HepG2 (cell line): Measurements from ENCODE around the gene NLRP6. TPM values are rescaled to one million over a fixed set of nuclear protein-coding genes. Genes with fewer than 3 reads are reported as not detected.

Experiments used
- ARNTL ChIP-seq: sonication (generic); formaldehyde crosslinking; IDR thresholded peaks from 2 replicates; pipeline ENCODE4 v1.4.0; 2020; ENCODE audit warnings: mild to moderate bottlenecking, missing genetic modification reagents
- ATAD3A ChIP-seq: sonication (generic); formaldehyde crosslinking; IDR thresholded peaks from 2 replicates; pipeline ENCODE4 v1.4.0; 2020; ENCODE audit warnings: missing genetic modification reagents
- CENPX ChIP-seq: sonication (generic); formaldehyde crosslinking; IDR thresholded peaks from 2 replicates; pipeline ENCODE4 v1.9.0; 2021; ENCODE audit warnings: mild to moderate bottlenecking, missing genetic modification reagents, moderate library complexity
- DR1 ChIP-seq: sonication (generic); formaldehyde crosslinking; IDR thresholded peaks from 2 replicates; pipeline ENCODE4 v1.8.0; 2021; ENCODE audit warnings: mild to moderate bottlenecking, missing genetic modification reagents, inconsistent platforms
- FIP1L1 ChIP-seq: fragments of 200-400 bp; formaldehyde crosslinking; IDR thresholded peaks from 2 replicates; pipeline ENCODE4 v1.6.1; 2018; ENCODE audit warnings: low read depth, mild to moderate bottlenecking, low read length, moderate library complexity, borderline replicate concordance; ENCODE audit not compliant: insufficient read depth
- GABPA ChIP-seq, 2 experiments: IDR thresholded peaks; 2 replicates each; pipeline ENCODE4 v1.6.1; 2011 to 2016; ENCODE audit warnings: low read depth in 2 of 2, low read length in 1 of 2, missing biosample characterization in 1 of 2, missing genetic modification characterization in 1 of 2
- HOXD1 ChIP-seq: sonication (generic); formaldehyde crosslinking; IDR thresholded peaks from 2 replicates; pipeline ENCODE4 v1.5.0; 2020; ENCODE audit warnings: missing genetic modification reagents
- IRF9 ChIP-seq: sonication (generic); formaldehyde crosslinking; IDR thresholded peaks from 2 replicates; pipeline ENCODE4 v1.8.0; 2022; ENCODE audit warnings: missing genetic modification reagents, mild to moderate bottlenecking, borderline replicate concordance
- KAT8 ChIP-seq: IDR thresholded peaks from 2 replicates; pipeline ENCODE4 v1.6.1; 2016; ENCODE audit warnings: missing genetic modification reagents, missing compliant biosample characterization
- KMT2B ChIP-seq: IDR thresholded peaks from 2 replicates; pipeline ENCODE4 v1.6.1; 2016; ENCODE audit warnings: missing genetic modification reagents, missing compliant biosample characterization
- MTA3 ChIP-seq: sonication (generic); formaldehyde crosslinking; IDR thresholded peaks from 2 replicates; pipeline ENCODE4 v1.4.0; 2020; ENCODE audit warnings: missing genetic modification reagents
- RARA ChIP-seq: IDR thresholded peaks from 2 replicates; pipeline ENCODE4 v1.6.1; 2016; ENCODE audit warnings: missing genetic modification reagents, missing compliant biosample characterization
- SMC3 ChIP-seq: IDR thresholded peaks from 2 replicates; pipeline ENCODE4 v1.6.1; 2011; ENCODE audit warnings: low read length, improper control_type of control experiment
- SOX5 ChIP-seq: IDR thresholded peaks from 2 replicates; pipeline ENCODE4 v1.6.1; 2016; ENCODE audit warnings: borderline replicate concordance
- SP1 ChIP-seq, 2 experiments: fragments of 450-650 bp in 1 of 2; sonication (generic) in 1 of 2; formaldehyde crosslinking in 1 of 2; IDR thresholded peaks; 2 replicates each; pipeline versions ENCODE4 v1.4.0 to v1.6.1; 2016 to 2020; ENCODE audit warnings: missing genetic modification reagents in 1 of 2
- TEF ChIP-seq: sonication (generic); formaldehyde crosslinking; IDR thresholded peaks from 2 replicates; pipeline ENCODE4 v1.5.0; 2020; ENCODE audit warnings: missing genetic modification reagents
- ZBTB7A ChIP-seq: sonication (generic); formaldehyde crosslinking; IDR thresholded peaks from 2 replicates; pipeline ENCODE4 v1.8.0; 2022; ENCODE audit warnings: mild to moderate bottlenecking, missing genetic modification reagents
- ZBTB7B ChIP-seq: sonication (generic); formaldehyde crosslinking; IDR thresholded peaks from 2 replicates; pipeline ENCODE4 v1.4.0; 2020; ENCODE audit warnings: missing genetic modification reagents
- ZFX ChIP-seq: sonication (generic); formaldehyde crosslinking; IDR thresholded peaks from 2 replicates; pipeline ENCODE4 v1.4.0; 2020; ENCODE audit warnings: mild to moderate bottlenecking, low read depth, missing genetic modification reagents, moderate library complexity
- ZNF230 ChIP-seq: sonication (generic); formaldehyde crosslinking; IDR thresholded peaks from 2 replicates; pipeline ENCODE4 v1.4.0; 2020; ENCODE audit warnings: mild to moderate bottlenecking, missing genetic modification reagents
- ZNF251 ChIP-seq: sonication (generic); formaldehyde crosslinking; IDR thresholded peaks from 2 replicates; pipeline ENCODE4 v1.9.0; 2021; ENCODE audit warnings: mild to moderate bottlenecking, missing genetic modification reagents
- ZNF263 ChIP-seq: sonication (generic); formaldehyde crosslinking; IDR thresholded peaks from 2 replicates; pipeline ENCODE4 v1.4.0; 2020; ENCODE audit warnings: missing genetic modification reagents
- ZNF280B ChIP-seq: sonication (generic); formaldehyde crosslinking; IDR thresholded peaks from 2 replicates; pipeline ENCODE4 v1.5.0; 2020; ENCODE audit warnings: missing genetic modification reagents, mild to moderate bottlenecking, borderline replicate concordance
- ZNF343 ChIP-seq: sonication (generic); formaldehyde crosslinking; IDR thresholded peaks from 2 replicates; pipeline ENCODE4 v1.4.0; 2020; ENCODE audit warnings: mild to moderate bottlenecking, missing genetic modification reagents
- ZNF550 ChIP-seq: sonication (generic); formaldehyde crosslinking; IDR thresholded peaks from 2 replicates; pipeline ENCODE4 v1.4.0; 2020; ENCODE audit warnings: mild to moderate bottlenecking, missing genetic modification reagents, borderline replicate concordance
- ZNF552 ChIP-seq: sonication (generic); formaldehyde crosslinking; IDR thresholded peaks from 2 replicates; pipeline ENCODE4 v1.9.0; 2022; ENCODE audit warnings: missing genetic modification reagents, mild to moderate bottlenecking, borderline replicate concordance
- ZNF562 ChIP-seq: sonication (generic); formaldehyde crosslinking; IDR thresholded peaks from 2 replicates; pipeline ENCODE4 v1.8.0; 2022; ENCODE audit warnings: missing genetic modification reagents, borderline replicate concordance
- ZNF782 ChIP-seq: sonication (generic); formaldehyde crosslinking; IDR thresholded peaks from 2 replicates; pipeline ENCODE4 v1.4.0; 2020; ENCODE audit warnings: missing genetic modification reagents, mild to moderate bottlenecking, borderline replicate concordance
- polyA plus RNA-seq, 8 experiments: library from polyadenylated mRNA; depleted of rRNA in 3 of 8; stranded (reverse) in 7 of 8; unstranded in 1 of 8; fragments of >200 nt; fragmentation: Illumina TruSeq in 4 of 8; extraction: Trizol in 4 of 8; gene quantifications; 2 replicates each; pipeline versions ENCODE4 v1.2.1 to v1.2.3, GENCODE V29; 2011 to 2016; ENCODE audit warnings: low read depth in 4 of 8, missing spikeins in 1 of 8, mixed read lengths in 1 of 8; ENCODE audit not compliant: insufficient read depth in 1 of 8
- total RNA-seq, 5 experiments: library from RNA; depleted of rRNA; stranded (reverse); fragments of >200 nt; fragmentation: Illumina TruSeq; extraction: Trizol; gene quantifications; 2 replicates each; pipeline ENCODE4 v1.2.3, GENCODE V29; 2016; ENCODE audit warnings: low read depth in 1 of 5

NLRP6 gene
- total and polyA plus RNA-seq, 2 of the 13 experiments (the other 11 are each of a cell fraction or from before 2014, with no cell fraction given) = not detected

GRCh38 chr11:326842-327580 is 48.8 kb downstream of the NLRP6 start (continued):
- TF ChIP-seq SP1 (IDR thresholded peaks at IDR 0.05) = no peak
- TF ChIP-seq SP1 (CRISPR knock-in tag; IDR thresholded peaks at IDR 0.05) = no peak
- no peak for TF ChIP-seq ZNF550
- TF ChIP-seq DR1 = no peak
- no peak for TF ChIP-seq TEF (CRISPR knock-in tag)
- no peak for TF ChIP-seq ZNF230 (CRISPR knock-in tag)
- no peak for TF ChIP-seq MTA3 (CRISPR knock-in tag)
- TF ChIP-seq KAT8 (CRISPR knock-in tag) = 0 out of 2 replicates have a peak, but pooled peaks have one; percentile 35
- TF ChIP-seq ZNF251 (CRISPR knock-in tag) = no peak
- peak; percentile 49; the same call in 1 of the 2 replicates for TF ChIP-seq ZBTB7A
- no peak for TF ChIP-seq ARNTL (CRISPR knock-in tag)
- TF ChIP-seq ATAD3A (CRISPR knock-in tag) = no peak
- TF ChIP-seq ZNF552 (CRISPR knock-in tag) = no peak
- TF ChIP-seq KMT2B (CRISPR knock-in tag) = no peak
- TF ChIP-seq RARA = no peak
- TF ChIP-seq SMC3 = no peak
- 0 out of 2 replicates have a peak, but pooled peaks have one; percentile 39 for TF ChIP-seq ZBTB7B (CRISPR knock-in tag)
- TF ChIP-seq CENPX (CRISPR knock-in tag) = no peak
- no peak for TF ChIP-seq ZNF562 (CRISPR knock-in tag)
- TF ChIP-seq HOXD1 (CRISPR knock-in tag) = no peak
- TF ChIP-seq GABPA (IDR thresholded peaks at IDR 0.05; ENCODE audit: low read depth, low read length) = no peak
- TF ChIP-seq GABPA (CRISPR knock-in tag; IDR thresholded peaks at IDR 0.05; ENCODE audit: low read depth) = peak; percentile 34; the same call in 1 of the 2 replicates
- peak; percentile 25; the same call in 1 of the 2 replicates for TF ChIP-seq ZFX (CRISPR knock-in tag)
- 0 out of 2 replicates have a peak, but pooled peaks have one; percentile 9 for TF ChIP-seq SOX5
- TF ChIP-seq IRF9 = no peak
- TF ChIP-seq ZNF280B (CRISPR knock-in tag) = no peak
- TF ChIP-seq ZNF263 (CRISPR knock-in tag) = peak; percentile 97
- no peak for TF ChIP-seq ZNF343
- no peak for TF ChIP-seq ZNF782 (CRISPR knock-in tag)
- no peak for TF ChIP-seq FIP1L1
